WERI-Rb-1 (cell line): ENCODE results near the gene NRXN3.

Experiments used
- DNase-seq: peaks from one replicate; pipeline ENCODE4 v3.0.0-alpha.2; 2020
- H3K27ac ChIP-seq: fragments of 250-450 bp; sonication (Bioruptor Pico); 2 replicates; pipeline ENCODE4 v1.5.1; 2020; ENCODE audit warnings: mild to moderate bottlenecking, moderate library complexity
- H3K27me3 ChIP-seq: fragments of 250-450 bp; sonication (Bioruptor Pico); 2 replicates; pipeline ENCODE4 v1.5.1; 2021; ENCODE audit warnings: mild to moderate bottlenecking, low read depth, moderate library complexity; ENCODE audit not compliant: insufficient read depth, severe bottlenecking
- H3K36me3 ChIP-seq: fragments of 250-450 bp; sonication (Bioruptor Pico); 2 replicates; pipeline ENCODE4 v1.5.1; 2020; ENCODE audit warnings: mild to moderate bottlenecking, moderate library complexity
- H3K4me3 ChIP-seq: 2 replicates; pipeline ENCODE4 v1.5.1; 2011; ENCODE audit warnings: low read depth, mild to moderate bottlenecking, control low read depth, low read length
- H3K9me3 ChIP-seq: fragments of 250-450 bp; sonication (Bioruptor Pico); 2 replicates; pipeline ENCODE4 v1.5.1; 2021; ENCODE audit warnings: mild to moderate bottlenecking, moderate library complexity; ENCODE audit not compliant: severe bottlenecking
- TF ChIP-seq, protein P1 (sequence below): IDR thresholded peaks from 2 replicates; pipeline ENCODE4 v1.5.1; 2011; ENCODE audit warnings: low read depth, mild to moderate bottlenecking, control low read depth, inconsistent platforms, low read length

NRXN3 gene

GRCh38 chr14:79370969-79371368, 1200.8 kb downstream of the NRXN3 start:
- no peaks in the 10 kb centered on the region for H3K27me3 ChIP-seq
- DNase-seq, result no peak
- H3K4me3 ChIP-seq, result no peak overlapping the region
- TF ChIP-seq, protein P1, sequence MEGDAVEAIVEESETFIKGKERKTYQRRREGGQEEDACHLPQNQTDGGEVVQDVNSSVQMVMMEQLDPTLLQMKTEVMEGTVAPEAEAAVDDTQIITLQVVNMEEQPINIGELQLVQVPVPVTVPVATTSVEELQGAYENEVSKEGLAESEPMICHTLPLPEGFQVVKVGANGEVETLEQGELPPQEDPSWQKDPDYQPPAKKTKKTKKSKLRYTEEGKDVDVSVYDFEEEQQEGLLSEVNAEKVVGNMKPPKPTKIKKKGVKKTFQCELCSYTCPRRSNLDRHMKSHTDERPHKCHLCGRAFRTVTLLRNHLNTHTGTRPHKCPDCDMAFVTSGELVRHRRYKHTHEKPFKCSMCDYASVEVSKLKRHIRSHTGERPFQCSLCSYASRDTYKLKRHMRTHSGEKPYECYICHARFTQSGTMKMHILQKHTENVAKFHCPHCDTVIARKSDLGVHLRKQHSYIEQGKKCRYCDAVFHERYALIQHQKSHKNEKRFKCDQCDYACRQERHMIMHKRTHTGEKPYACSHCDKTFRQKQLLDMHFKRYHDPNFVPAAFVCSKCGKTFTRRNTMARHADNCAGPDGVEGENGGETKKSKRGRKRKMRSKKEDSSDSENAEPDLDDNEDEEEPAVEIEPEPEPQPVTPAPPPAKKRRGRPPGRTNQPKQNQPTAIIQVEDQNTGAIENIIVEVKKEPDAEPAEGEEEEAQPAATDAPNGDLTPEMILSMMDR, result no peak
- no peaks in the 10 kb centered on the region for H3K36me3 ChIP-seq
- no peak overlapping the region for H3K27ac ChIP-seq
- no peaks in the 10 kb centered on the region for H3K9me3 ChIP-seq

DNA sequence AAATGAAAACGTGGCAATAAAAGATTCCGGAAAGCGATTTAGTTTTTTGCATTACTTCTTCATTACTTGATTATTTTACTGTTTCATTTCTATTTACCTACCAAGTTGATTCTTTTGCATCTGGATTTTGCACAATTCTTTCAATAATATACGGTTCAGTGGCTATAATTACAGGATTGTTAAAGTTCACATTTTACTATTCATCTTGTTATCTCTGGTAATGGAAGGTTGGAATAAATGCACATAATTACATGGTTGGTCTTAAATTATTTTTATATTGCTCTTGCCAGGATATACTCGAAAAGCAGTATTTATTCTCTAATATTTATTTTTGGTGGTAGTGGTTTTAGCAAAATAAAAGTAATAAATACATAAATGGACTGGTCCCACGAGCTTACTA, 1203.3 kb downstream of the NRXN3 start:
- no peak for DNase-seq
- TF ChIP-seq, protein P1, result no peak
- Histone ChIP-seq H3K4me3 (no peak overlapping the region), H3K36me3 (no peaks in the 10 kb centered on the region), H3K9me3 (no peaks in the 10 kb centered on the region), H3K27ac (no peak overlapping the region), H3K27me3 (no peaks in the 10 kb centered on the region)

- H3K36me3 ChIP-seq, result no peaks in the 10 kb centered on the region
- no peaks in the 10 kb centered on the region for H3K27me3 ChIP-seq
- no peak overlapping the region for H3K4me3 ChIP-seq
- no peak overlapping the region for H3K27ac ChIP-seq
- TF ChIP-seq, protein P1, result no peak
- no peak for DNase-seq
- no peaks in the 10 kb centered on the region for H3K9me3 ChIP-seq
These were observed 1205.2 kb downstream of the NRXN3 start for GRCh38 chr14:79375356-79375755.

- H3K4me3 ChIP-seq, result no peak overlapping the region
- DNase-seq, result no peak
- H3K27ac ChIP-seq, result no peak overlapping the region
- no peaks in the 10 kb centered on the region for H3K27me3 ChIP-seq
- H3K9me3 ChIP-seq, result no peaks in the 10 kb centered on the region
- TF ChIP-seq, protein P1, result no peak
- no peaks in the 10 kb centered on the region for H3K36me3 ChIP-seq
These were observed 1206.4 kb downstream of the NRXN3 start for GRCh38 chr14:79376557-79376956.

DNA sequence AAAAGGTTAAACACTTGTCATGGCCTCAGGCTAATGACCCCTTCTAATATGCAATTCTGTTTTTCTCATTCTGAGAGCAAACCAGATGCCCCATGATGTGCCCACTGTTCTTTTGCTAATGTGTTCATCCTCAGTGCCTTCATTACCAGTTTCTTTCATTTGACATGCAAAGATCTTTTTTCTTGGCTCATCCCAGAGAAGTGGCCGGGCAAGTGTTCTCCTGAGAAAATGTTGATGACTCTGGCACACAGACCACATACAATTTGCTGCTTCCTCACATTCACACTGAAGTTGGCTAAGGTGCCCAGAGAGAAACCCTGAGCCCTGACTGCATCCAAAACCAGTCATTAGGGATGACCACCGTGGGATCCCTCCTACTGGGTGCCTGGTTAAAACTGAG, 1207.8 kb downstream of the NRXN3 start:
- Histone ChIP-seq H3K27me3 (no peaks in the 10 kb centered on the region), H3K9me3 (no peaks in the 10 kb centered on the region), H3K36me3 (no peaks in the 10 kb centered on the region), H3K27ac (no peak overlapping the region), H3K4me3 (no peak overlapping the region)
- TF ChIP-seq, protein P1, result no peak
- no peak for DNase-seq

- Histone ChIP-seq H3K9me3 (no peaks in the 10 kb centered on the region), H3K27me3 (no peaks in the 10 kb centered on the region), H3K36me3 (no peaks in the 10 kb centered on the region), H3K4me3 (no peak overlapping the region), H3K27ac (no peak overlapping the region)
- DNase-seq, result no peak
- TF ChIP-seq, protein P1, result no peak
These were observed 1209.1 kb downstream of the NRXN3 start for GRCh38 chr14:79379266-79379665.
